HG03045 (cell line): ENCODE data around the gene SGPP1.
"Not testable (repeated sequence)": the region's sequence is repeated elsewhere in the genome, so short reads cannot be mapped to it uniquely, and the experiment has no call there.

ENCODE experiments used
- ATAC-seq: cut with Tn5 transposase; IDR thresholded peaks from one replicate; pipeline ENCODE4 v1.9.1; 2021; ENCODE audit warnings: mild to moderate bottlenecking, moderate library complexity; ENCODE audit not compliant: unreplicated experiment

SGPP1 gene

DNA sequence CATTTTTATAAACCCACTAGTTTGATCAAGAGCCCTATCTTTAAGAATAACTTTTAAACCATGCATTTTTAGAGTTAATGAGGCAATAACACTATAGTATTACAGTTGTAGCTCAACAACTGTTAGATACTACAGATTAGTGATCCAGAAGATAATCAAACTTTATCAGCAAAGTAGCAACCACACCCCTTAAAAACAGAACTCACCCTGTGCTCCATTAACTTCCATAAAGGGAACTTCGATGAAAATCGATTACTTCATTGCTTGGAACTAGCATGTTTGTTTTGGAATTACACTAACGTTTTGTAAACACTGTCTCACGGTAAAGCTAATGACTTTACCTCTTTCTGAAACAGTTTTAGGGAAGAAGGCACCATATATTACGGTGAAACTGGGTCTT is 1.4 kb downstream of the SGPP1 start:
- ATAC-seq = no peak

DNA sequence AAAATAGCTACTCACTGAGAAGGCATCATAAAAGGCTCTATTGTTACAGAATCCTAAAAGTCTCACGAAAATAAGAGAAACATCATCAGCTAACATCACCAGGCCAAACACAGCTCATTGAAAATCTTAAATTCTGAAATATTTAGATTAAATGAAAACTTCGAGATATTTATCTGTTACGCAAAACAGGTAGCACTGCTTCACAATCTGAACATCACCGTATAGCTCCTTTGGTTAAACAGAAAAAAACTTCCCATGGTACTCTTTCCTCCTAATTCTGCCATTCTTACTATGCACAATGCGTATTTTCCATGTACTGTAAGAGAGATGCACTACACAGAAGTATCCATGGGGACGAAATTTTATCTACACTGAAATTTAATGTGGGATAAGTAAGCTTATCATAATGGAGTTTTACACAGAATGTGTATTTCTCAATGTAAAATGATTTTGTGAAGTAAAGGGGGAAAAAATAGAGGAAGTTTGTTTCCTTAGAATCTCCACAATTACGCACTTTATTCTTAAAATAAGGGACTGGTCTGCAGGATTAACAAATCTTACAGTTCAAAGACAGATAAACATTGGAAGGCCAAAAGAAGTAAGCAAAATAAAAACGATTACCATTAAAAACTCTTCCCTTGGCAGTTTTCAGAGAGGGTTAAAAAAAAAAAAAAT is 1.9 kb downstream of the SGPP1 start:
- ATAC-seq = no peak

DNA sequence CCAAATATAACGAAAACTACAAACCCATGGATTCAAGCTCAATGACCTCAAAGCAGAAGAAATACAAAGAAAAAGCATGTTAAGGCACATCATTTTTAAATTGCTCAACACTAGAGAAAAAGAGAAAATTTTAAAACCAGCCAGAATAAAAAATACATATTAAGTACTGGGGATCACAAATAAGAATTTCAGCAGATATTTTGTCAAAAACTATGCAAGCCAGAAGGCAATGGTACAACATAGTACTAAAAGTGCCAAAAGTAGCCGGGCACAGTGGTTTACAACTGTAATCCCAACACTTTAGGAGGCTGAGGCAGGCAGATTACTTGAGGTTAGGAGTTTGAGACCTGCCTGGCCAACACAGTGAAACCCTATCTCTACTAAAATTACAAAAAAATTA is 10.2 kb downstream of the SGPP1 start:
- no peak for ATAC-seq

DNA sequence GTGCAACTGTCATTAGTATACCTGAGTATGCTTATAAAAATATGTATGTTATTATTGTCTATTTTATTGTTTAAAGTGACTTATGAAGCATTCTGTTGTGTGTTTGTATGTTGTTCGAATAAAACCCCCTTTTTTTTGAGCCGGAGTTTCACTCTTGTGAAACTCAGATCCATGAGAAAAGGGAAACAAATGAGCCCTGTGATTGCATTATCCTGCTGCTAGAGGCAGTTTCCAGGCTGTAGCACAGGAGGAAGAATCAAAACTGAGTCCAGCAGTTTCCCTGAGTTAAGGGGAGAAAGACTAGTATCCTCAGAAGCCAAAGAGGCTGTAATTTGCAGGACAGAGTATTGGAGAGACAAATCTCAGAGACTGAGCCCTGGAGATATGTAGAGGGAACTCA is 12.5 kb downstream of the SGPP1 start:
- no peak for ATAC-seq

DNA sequence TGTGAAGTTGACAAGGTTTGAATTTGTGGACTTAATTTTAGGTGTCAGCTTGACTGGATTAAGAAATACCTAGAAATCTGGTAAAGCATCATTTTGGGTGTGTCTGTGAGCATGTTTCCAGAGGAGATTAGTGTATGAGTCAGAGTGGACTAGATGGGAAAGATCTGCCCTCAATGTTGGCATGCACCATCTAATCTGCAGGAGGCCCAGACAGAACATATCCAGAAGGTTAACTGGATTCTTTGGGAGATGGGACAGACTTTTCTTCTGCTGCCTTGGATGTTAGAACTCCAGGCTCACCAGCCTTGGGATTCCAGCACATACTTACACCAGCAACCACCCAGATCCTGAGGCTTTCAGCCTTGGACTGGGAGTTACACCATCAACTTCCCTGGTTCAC is 14.1 kb downstream of the SGPP1 start:
- ATAC-seq = no peak

DNA sequence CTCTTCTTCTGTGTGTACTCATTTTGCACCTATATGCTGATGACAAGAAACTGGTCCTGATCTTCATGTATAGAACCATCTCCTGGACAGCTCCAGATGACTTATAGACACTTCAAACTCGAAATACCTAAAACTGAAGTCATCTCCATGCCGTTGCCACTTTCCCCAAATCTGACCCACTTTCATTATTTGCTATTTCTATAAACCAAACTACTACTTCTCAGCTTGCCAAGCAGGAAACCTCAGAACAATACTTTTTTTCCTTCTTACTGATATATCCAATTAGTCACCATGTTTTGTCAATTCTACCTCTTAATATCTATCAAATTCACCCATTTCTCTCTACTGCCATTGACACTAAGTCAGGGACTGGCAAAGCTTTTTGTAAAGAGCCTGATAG is 14.8 kb downstream of the SGPP1 start:
- ATAC-seq = no peak

DNA sequence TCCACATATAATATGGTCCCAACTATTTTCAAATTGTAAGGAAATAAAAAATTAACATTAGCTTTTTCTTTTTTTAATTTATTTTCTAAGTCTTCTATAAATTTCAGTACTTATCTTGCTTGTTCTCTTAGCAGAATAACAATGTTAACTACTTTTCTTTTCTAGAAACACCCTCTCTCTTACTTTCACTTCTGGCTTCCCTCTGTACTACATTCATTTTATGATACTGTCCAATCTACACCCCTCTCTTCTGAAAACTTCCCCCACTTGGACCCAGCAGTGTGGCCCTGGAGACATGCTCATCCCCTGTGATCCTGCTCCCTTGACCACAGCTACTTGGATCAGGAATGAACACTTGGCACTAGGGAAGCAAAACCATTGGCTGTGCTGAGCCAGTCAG is 15.7 kb downstream of the SGPP1 start:
- ATAC-seq = no peak

DNA sequence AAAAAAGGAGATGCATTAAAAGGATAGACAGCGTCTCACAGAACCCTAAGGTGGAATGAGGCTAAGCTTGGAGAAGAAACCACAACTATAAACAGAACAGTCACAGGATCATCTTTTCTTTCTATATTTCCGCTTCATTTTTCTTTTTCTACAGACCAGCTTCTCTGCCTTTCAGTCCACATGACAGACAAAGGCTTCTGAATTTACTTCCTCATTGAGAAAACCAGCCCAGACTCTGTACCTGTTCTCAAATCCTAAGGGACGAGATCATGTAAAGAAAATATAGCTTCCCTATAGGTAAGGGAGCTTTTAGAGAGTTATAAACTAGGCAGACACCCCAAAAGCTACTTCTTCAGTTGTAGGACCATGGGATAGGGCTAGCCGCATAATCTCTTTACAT is 17.4 kb downstream of the SGPP1 start:
- ATAC-seq = no peak

DNA sequence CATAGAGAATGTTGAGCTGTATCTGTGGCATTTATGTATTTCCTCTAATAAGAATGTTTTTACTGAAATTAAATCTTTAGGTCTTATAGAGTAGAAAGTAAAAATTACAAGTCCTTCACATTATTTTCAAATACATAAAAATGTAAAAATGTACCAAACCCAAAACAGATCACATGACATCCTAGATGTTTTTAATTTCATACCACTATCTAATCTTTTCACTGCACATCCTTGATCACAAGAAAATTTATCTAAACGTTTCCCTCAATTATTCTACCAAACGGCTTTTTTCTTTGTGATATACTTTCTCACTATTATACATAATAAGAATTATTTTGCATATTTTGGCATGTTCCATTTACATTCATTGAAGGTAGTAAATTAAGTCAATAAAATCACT is 18.3 kb downstream of the SGPP1 start:
- ATAC-seq = no peak

DNA sequence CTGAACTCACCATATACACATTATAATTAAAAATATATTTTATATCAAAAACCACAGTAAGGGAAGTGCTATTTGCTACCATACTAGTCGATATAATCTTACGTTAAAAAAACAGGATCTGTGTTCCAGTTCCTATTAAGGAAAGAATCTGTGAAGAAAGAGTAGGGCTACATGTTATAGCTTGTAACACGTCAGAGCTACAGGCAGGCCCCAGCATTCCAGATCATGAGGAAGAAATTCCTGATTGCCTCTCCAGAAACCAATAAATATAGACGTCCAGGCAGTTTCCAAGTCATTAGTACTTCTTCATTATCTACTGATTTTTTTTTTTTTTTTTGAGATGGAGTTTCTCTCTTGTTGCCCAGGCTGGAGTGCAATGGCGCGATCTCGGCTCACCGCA is 20.6 kb downstream of the SGPP1 start:
- no peak for ATAC-seq

DNA sequence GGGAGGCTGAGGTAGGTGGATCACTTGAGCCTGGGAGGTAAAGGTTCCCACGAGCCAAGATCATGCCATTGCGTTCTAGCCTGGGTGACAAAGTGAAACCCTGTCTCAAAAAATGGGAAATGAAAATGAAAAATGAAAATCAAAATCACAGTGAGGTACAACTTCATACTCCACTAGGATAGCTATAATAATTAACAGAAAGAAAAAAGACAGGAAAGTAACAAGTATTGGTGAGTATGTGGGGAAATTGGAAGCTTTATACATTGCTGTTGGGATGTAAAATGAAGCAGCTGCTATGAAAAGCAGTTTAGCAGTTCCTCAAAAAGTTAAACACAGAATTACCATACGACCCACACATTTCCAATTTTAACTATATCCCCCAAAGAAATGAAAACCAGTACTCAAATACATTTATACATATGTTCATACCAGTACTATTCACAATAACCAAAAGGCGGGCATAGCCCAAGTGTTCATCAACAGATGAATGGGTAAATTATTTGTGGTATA is 22.2 kb downstream of the SGPP1 start:
- ATAC-seq = peak; percentile 58

DNA sequence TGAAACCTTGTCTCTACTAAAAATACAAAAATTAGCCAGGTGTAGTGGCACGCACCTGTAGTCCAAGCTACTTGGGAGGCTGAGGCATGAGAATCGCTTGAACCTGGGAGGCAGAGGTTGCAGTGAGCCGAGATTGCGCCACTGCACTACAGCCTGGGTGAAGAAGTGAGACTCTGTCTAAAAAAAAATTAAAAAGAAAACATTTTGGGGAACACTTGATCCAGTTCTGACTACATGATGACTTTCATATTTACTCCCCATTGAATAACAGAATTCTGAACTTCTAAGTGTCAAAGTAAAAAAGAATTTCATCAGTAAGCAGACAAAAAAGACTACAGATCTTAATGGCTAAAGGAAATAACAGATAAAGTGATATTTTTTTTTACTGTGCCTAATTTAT is 25.3 kb downstream of the SGPP1 start:
- not testable (repeated sequence) for ATAC-seq

DNA sequence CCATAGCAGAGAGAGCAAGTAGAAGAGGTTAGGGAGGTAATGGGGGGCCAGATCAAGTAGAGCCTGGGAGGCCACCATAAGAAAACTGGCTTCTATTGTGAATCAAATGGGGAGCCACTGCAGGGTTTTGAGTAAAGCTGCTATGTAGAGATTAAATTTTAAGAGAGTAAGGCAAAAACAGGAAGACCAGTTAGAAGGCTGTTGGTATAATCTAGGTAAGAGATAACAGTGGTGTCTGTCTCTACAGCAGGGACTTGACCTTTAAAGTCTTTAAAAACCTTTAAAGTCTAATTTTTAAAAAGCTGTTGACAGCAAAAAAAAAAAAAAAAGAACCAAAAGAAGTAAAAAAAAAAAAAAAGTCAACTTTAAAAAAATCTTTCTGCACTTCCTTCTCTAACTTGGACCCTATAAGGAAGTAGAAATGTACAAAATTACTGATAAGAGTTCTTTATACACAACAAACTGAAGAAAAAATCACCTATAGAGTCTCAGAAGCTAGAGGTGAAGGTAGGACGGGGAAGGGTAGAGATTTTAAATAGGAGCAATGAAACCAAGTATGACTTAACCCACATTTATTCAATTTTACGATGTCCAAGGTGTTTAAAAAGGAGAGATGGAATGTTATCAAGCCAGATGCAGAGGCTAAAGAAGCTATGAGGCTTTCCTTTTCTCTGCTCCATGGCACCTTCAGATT is 26.1 kb downstream of the SGPP1 start:
- ATAC-seq = no peak

DNA sequence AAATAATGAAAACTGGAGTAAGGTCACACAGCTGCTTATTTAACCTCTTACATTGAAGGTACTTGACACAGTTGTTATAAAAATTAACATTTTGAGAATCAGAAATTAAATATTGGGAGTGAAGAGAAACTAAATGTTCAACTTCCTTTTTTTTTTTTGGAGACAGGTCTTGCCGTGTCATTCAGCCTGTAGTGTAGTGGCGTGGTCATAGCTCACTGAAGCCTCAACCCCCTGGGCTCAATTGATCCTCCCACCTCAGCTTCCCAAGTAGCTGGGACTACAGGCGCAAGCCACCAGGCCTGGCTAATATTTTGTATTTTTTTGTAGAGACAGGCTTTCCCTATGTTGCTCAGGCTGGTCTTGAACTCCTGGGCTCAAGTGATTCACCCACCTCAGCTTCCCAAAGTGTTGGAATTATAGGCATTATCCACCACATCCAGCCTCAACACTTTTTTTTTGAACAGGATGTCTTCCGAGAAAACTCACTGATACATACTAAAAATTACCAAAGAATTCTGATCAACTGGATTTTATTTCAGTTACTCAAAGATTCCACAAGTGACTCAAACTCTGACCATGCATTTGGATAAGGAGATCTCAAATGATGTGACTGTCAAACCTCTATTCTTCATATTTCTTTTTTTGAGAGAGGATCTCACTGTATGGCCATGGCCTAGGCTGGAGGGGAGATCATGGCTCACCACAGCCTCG is 35.4 kb downstream of the SGPP1 start:
- no peak for ATAC-seq

DNA sequence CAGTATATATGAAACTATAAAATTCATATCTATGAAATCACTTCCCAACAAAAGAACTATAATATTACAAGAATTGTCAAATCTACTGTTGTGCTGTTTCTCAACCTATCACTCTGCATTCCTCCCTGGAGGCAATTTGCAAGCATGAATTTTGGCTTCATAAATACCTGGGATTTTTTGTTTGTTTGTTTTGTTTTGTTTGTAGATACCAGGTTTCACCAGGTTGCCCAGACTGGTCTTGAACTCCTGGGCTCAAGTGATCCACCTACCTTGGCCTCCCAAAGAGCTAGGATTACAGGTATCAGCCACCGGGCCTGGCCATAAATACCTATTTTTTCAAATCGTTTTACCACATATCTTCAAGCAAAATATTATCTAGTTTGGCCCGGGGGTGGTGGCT is 38.7 kb downstream of the SGPP1 start:
- no peak for ATAC-seq

DNA sequence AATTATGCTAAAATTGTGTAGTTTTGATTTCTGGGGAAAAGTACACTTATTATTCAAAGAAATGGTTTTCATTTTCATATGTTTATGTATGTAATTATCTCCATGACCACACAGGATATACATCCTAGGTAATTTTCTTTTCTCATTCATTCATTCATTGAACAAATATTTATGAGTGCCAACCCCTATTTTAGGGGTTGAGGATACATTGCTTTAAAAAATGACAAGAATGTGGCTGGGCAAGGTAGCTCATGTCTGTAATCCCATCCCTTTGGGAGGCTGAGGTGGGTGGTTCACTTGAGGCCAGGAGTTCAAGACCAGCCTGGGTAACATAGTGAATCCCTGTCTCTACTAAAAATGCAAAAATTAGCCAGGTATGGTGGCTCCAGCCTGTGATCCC is 40.9 kb downstream of the SGPP1 start:
- ATAC-seq = no peak

DNA sequence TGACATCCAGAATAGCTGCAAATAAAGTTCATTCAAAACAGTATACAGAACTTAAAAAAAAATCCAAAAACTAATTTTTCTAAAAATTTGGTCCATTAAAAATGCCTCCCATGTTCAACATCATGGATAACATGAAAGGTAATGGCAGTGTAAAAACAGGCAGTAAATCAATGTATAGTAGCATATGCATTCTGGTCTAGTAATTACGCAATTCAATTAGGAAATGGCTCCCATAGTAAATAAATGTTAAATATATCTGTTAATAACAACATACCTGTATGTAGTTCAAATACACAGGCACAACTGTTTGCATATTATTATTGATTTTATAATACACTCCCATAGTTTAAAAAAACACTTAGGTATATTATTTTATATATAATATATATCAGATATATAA is 42.5 kb downstream of the SGPP1 start:
- no peak for ATAC-seq

DNA sequence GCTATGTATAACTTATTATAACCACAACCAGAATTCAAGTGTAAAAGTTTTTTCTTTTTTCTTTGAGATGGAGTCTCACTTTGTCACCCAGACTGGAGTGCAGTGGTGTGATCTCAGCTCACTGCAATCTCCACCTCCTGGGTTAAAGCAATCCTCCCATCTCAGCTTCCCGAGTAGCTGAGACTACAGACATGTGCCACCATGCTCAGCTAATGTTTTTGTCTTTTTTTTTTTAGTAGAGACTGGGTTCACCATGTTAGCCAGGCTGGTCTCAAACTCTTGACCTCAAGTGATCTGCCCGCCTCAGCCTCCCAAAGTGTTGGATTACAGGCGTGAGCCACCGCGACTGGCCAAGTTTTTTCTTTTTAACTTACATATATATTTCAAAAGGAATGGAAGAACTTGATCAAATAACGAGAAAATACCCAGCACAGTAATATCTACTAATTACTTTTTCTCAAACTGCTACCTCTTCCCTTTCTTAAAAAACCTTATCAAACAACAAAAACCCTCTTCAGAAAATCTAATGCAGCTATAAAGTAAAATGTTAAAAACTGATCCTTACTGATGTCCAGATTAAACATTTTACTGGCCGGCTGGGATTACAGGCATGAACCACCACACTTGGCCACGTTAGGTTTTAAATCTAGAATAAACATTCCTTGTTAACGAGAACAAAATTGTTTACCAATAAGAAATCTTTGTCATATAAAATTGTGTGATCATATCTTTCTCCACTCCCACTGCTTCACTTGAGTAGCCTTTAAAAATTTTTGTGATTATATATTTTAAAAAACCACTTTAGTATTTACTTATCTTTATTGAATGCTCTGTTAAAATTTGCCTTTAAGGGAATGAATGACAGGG is 44.9 kb downstream of the SGPP1 start:
- no peak for ATAC-seq

DNA sequence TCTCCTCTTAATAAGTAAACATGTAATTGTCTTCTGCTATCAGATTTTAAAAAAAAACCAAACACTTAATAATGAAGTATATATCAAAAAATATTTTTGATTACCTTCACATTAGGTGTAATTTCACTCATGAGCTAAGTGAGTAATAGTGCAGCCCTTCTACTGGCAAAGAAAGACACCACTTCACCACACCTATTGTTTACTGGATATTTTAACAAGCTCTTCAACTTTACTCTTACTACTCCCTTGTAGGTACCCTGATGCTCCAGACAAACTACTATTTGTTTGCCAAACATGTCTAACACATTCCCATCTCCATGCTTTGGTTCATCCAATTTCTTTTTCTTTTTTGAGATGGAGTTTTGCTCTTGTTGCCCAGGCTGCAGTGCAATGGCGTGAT is 49.3 kb downstream of the SGPP1 start:
- ATAC-seq = no peak

DNA sequence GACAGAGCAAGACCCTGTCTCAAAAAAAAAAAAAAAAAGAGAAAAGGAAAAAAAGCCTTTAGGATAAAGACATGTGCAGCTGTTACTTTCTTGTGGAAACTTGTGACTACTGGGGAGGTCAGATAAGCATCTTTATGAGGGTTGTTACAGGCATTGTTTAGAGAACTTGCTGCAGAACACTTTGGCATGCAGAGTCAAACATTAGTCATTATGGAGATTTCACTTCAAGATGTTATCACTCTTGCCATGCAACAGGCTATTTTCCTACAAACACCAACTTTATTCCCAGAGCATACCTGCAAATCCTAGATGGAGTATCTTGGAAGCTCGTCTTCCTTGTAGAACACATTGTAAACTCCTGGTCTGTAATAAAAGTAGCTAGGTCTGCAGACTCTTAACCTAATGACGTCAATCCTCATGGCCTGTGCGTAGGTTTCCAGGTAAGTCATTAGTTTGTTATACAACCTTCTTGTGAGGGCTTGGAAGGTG is 49.9 kb downstream of the SGPP1 start:
- ATAC-seq = no peak

DNA sequence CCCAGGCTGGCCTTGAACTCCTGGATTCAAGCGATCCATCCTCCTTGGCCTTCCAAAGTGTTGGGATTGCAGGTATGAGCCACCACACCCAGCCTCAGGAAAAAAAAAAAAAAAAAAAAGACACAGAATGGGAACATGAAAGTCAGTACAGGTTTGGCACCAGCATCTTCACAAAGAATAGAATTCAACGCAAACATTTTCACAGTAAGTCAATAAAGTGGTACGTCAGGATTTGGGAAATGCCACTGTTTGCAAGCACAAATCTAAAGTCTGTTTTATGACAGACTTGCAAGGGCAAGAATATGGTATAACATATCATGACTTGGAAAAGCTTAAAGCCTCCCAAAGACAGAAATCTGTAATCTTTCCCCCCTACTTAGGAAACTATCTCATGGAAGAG is 51.2 kb downstream of the SGPP1 start:
- ATAC-seq = no peak
